RWPE1 (cell line): ENCODE results near the gene EED.
A peak's percentile ranks its signal among the peaks of the same experiment; 100 is the strongest.

Source experiments
- CTCF ChIA-PET: fragments of 350-600 bp; sonication (Branson Sonifier 250); formaldehyde crosslinking; extraction: SDS; loops from one replicate; lab custom pipeline; 2021; lab: Yijun Ruan, JAX
- POLR2A ChIA-PET: fragments of 400-600 bp; formaldehyde crosslinking; extraction: SDS; loops from one replicate; lab custom pipeline; 2020; ENCODE audit warnings: antibody characterized with exemption; ENCODE audit not compliant: low non-redundant PET; lab: Yijun Ruan, JAX
- DNase-seq: peaks from one replicate; pipeline ENCODE4 v3.0.0; 2012; ENCODE audit warnings: low spot score
- H3K27ac ChIP-seq: fragments of 450-650 bp; 2 replicates; pipeline ENCODE4 v1.5.1; 2017
- TF ChIP-seq, protein P1 (sequence below): fragments of 450-650 bp; conservative IDR thresholded peaks from 2 replicates; pipeline ENCODE4 v1.5.1; 2017; ENCODE audit warnings: low read depth, mild to moderate bottlenecking

EED gene

DNA sequence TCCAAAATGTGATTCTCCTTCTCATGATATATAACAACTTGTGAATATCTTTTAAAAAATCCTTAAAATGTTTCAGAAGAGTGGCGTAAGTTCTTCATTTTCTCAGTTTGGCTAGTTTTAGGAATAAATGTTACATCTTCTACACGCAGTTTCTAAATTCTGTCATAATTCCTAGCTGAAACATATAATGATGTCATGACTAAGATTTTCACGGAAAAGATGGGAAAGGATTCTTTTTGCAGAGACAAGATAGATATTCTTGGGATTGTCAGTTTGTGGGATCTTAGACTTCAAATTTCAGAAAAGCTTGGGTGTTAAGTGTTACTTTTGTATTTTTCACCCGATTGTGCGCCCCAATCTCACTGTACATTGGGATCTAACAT lies 1.7 kb downstream of the EED start:
- no peak for DNase-seq
- CTCF ChIA-PET = interaction anchor here (0.6 to 0.7 kb wide), 2 partner anchors 21 to 148 kb away, joined by 3 to 4 read pairs; no protein-coding TSS in a partner anchor
- TF ChIP-seq, protein P1, sequence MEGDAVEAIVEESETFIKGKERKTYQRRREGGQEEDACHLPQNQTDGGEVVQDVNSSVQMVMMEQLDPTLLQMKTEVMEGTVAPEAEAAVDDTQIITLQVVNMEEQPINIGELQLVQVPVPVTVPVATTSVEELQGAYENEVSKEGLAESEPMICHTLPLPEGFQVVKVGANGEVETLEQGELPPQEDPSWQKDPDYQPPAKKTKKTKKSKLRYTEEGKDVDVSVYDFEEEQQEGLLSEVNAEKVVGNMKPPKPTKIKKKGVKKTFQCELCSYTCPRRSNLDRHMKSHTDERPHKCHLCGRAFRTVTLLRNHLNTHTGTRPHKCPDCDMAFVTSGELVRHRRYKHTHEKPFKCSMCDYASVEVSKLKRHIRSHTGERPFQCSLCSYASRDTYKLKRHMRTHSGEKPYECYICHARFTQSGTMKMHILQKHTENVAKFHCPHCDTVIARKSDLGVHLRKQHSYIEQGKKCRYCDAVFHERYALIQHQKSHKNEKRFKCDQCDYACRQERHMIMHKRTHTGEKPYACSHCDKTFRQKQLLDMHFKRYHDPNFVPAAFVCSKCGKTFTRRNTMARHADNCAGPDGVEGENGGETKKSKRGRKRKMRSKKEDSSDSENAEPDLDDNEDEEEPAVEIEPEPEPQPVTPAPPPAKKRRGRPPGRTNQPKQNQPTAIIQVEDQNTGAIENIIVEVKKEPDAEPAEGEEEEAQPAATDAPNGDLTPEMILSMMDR = no peak
- POLR2A ChIA-PET = no interaction called here
- no peak overlapping the region for H3K27ac ChIP-seq

DNA sequence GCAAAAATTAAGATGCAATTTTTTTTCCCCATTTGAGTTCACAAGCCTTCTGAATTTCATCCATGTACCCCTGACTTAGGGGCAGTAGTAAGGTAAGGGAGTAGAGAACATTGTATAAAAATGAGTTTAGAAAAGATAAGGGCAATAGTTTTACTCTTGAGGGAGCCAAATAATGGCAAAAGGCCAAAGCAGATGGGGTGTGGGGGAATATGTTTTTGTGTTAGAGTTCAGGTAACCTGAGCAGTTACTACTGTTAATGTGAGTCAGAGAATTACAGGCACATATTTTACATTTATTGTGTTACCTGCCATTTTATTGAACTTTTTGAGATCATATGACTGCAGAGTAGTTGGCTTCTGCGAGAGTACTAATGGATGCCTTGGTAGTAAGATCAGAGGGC lies 3.1 kb downstream of the EED start:
- H3K27ac ChIP-seq = no peak overlapping the region
- peak; percentile 21 for DNase-seq
- TF ChIP-seq, protein P1 = no peak
- POLR2A ChIA-PET = no interaction called here
- CTCF ChIA-PET = no interaction called here

- ChIA-PET CTCF (no interaction called here), POLR2A (no interaction called here)
- no peak overlapping the region for H3K27ac ChIP-seq
- TF ChIP-seq, protein P1 = no peak
- DNase-seq = no peak
Measured at GRCh38 chr11:86248609-86249008, 4.1 kb downstream of the EED start.

- DNase-seq = no peak
- TF ChIP-seq, protein P1 = no peak
- no peak overlapping the region for H3K27ac ChIP-seq
- ChIA-PET CTCF (interaction anchor here (0.6 to 0.7 kb wide), 4 partner anchors 20 to 322 kb away, joined by 3 to 10 read pairs (median 4); no protein-coding TSS in a partner anchor), POLR2A (no interaction called here)
Measured at GRCh38 chr11:86249307-86250098, 5.0 kb downstream of the EED start.

GRCh38 chr11:86251345-86251744 lies 6.8 kb downstream of the EED start:
- TF ChIP-seq, protein P1 = no peak
- no peak for DNase-seq
- CTCF ChIA-PET = interaction anchor here (0.9 kb wide), 1 partner anchor 396 kb away, joined by 3 read pairs; the partner anchor contains the start of gene CCDC83
- H3K27ac ChIP-seq = no peak overlapping the region
- POLR2A ChIA-PET = interaction anchor here (0.6 kb wide), 1 partner anchor 242 kb away, joined by 8 read pairs; no protein-coding TSS in a partner anchor

- DNase-seq = no peak
- POLR2A ChIA-PET = no interaction called here
- no peak overlapping the region for H3K27ac ChIP-seq
- TF ChIP-seq, protein P1 = no peak
- CTCF ChIA-PET = interaction anchor here (0.6 kb wide), 1 partner anchor 265 kb away, joined by 8 read pairs; no protein-coding TSS in a partner anchor
Measured at GRCh38 chr11:86255896-86256295, 11.3 kb downstream of the EED start.
